SK-MEL-5 (cell line): ENCODE measurements around the gene ATP5PO. TPM values are rescaled to one million over a fixed set of nuclear protein-coding genes. Genes with fewer than 3 reads are reported as not detected.
A peak's percentile ranks its signal among the peaks of the same experiment; 100 is the strongest.

Source experiments
- DNase-seq: peaks from one replicate; pipeline ENCODE4 v3.0.0-alpha.2; 2016; ENCODE audit warnings: low read depth, low spot score
- in situ Hi-C: cut with HindIII; loops from 2 replicates; pipeline ENCODE4 v1.10.0; 2016; ENCODE audit warnings: low sequenced_read_pairs, high pct_unique_total_duplicates, low pct_unique_long_range_greater_than_20kb
- total RNA-seq: library from RNA; depleted of rRNA; stranded (reverse); fragments of >200 nt; shearing (Covaris generic); gene quantifications from 2 replicates; pipeline ENCODE4 v1.2.3, GENCODE V29; 2014

Gene ATP5PO
- total RNA-seq, 1 experiment from 2014 or later: 248 TPM

GRCh38 chr21:33916200-33916567 lies 580 bp upstream of the ATP5PO start:
- in situ Hi-C loops: no loop called here

GRCh38 chr21:33914188-33914587 lies 1.4 kb downstream of the ATP5PO start:
- no peak for DNase-seq
- in situ Hi-C loops: no loop called here

More at GRCh38 chr21:33916200-33916567, 580 bp upstream of the ATP5PO start:
- no peak for DNase-seq

DNA sequence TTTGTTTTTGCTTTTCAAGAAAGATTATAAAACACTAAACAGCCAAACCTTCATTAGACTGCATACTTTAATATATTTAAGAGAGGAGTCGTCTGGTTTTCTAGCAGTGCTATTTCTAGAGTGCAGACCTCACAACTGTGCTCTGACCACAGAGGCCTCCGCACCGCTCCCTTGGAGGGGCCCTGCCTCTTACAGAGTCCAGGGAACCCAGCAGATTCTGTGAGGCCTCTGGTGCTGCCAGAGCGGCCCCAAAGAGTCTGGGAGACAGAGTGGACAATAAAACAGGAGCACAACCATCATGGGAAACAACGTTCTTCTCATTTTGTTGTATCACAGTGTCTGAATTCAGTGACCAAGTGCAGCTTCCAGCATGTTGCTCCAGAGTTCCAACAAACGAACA lies 5.8 kb downstream of the ATP5PO start:
- in situ Hi-C loops: no loop called here

DNA sequence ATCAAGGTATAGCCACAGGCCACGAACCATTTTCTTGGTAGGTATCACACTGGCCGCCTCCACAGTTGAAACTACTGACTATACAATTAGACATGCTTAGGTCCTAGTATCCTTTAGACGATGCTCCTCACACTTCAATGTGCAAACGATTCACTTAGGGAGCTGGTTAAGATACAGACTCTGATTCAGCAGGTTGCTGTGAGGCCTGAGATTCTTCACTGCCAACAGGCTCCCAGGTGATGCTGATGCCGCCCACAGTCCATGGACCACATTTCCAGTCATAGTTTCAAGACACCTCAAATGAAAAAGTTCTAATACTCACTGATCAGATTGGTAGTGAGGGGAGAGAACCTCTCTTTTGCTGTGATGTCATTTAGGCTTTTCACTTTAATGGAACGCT lies 6.8 kb downstream of the ATP5PO start:
- in situ Hi-C loops: no loop called here
- no peak for DNase-seq

More for the DNA sequence above, 5.8 kb downstream of the ATP5PO start:
- DNase-seq: no peak

GRCh38 chr21:33904041-33904440 lies 11.6 kb downstream of the ATP5PO start:
- in situ Hi-C loops: no loop called here
- DNase-seq: no peak

DNA sequence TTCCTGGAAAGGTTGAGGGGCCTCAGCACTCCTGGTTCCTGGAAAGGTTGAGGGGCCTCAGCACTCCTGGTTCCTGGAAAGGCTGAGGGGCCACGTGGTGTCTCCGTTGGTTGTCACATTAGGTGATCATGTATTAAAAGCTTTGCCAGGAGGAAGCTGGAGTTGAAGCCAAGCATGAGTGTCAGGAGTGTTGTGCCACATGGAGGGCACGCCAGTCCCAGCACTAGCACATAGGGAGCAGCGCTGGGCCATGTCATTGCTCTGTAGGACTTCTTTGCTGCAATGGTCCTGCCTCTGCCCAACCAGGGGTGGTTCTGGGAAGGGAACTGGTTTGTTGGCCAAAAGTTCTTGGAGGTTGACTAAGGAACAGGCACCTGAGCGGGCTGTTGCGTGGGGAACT lies 13.3 kb downstream of the ATP5PO start:
- DNase-seq: no peak
- in situ Hi-C loops: no loop called here

GRCh38 chr21:33901412-33902288 lies 14.0 kb downstream of the ATP5PO start:
- DNase-seq: peak; percentile 82
- in situ Hi-C loops: no loop called here

- DNase-seq: no peak
- in situ Hi-C loops: no loop called here
Observed at GRCh38 chr21:33899199-33899598, 16.4 kb downstream of the ATP5PO start.

DNA sequence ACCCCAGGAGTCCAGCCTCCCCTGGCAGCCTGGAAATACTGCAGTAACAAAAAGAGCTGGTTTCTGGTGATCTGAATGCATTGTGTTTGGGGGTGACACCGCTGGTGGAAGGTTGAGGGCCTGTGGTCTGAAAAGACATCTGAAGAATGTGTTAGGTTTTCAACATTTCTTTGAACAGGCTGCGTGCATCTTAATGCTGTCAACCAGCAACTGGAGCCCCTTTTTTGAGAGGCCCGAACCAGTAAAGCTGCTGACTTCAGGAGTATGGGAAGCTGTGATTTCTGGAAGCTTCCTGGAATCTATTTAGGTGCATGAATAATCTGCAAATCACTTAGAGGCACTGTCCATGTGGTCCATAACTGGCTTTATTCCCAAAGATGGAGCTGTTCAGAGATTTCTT lies 17.0 kb downstream of the ATP5PO start:
- in situ Hi-C loops: no loop called here
- DNase-seq: no peak

DNA sequence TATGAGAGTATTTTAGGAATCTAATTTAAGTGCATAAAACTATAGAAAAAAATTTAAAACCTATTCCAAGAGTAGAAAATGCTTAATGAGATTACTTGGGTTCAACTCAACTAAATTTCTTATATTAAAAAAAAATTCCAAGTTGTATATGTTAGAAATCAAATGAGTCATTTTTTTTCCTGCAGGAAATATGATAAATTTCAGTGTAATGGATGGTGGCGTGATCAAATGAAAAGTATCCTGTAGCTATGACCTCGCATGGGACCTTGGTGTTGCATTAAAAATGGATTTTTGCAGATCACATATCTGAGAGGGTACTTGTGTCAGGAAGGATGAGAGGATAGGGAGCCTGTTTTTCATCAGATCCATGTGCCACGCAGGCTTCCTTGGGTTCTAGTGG lies 17.9 kb downstream of the ATP5PO start:
- DNase-seq: no peak
- in situ Hi-C loops: no loop called here

- in situ Hi-C loops: no loop called here
Observed at GRCh38 chr21:33897098-33897497, 18.5 kb downstream of the ATP5PO start.

GRCh38 chr21:33896691-33897090 lies 18.9 kb downstream of the ATP5PO start:
- DNase-seq: no peak
- in situ Hi-C loops: no loop called here

More at GRCh38 chr21:33897098-33897497, 18.5 kb downstream of the ATP5PO start:
- no peak for DNase-seq

DNA sequence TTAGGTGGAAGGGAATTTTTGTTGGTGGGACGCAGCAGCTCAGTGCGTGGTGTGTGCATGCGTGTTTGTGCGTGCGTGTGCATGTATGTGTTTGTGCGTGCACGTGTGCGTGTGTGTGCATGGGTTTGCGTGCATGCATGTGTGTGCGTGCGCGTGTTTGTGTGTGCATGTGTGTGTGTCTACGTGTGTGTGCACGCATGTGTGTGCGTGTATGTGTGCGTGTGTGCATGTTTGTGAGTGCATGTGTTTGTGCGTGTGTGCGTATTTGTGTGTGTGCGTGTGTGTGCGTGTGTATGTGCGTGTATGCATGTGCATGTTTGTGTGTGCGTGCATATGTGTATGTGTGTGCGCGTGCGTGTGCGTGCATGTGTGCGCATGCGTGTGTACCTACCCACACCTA lies 20.2 kb downstream of the ATP5PO start:
- no peak for DNase-seq
- in situ Hi-C loops: no loop called here

GRCh38 chr21:33894736-33895288 lies 20.8 kb downstream of the ATP5PO start:
- in situ Hi-C loops: no loop called here
- DNase-seq: peak; percentile 87

DNA sequence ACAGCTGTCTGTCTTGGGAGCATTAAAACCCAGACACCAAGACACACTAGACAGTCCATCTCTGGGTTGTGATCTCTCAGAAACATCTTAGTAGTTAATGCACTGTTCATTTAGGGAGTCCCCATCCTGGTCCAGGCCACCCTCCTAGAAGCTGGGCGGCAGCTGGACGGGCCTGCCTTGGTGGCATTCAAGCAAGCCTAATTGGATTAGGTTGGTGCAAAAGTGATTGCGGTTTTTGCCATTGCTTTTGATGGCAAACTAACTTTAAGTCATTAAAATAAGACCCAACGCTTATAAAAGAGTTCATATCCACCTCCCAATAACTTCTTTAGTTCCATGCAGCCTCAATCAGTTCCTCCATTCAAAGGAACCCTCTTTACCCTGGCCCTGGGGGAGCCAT lies 21.7 kb downstream of the ATP5PO start:
- no peak for DNase-seq
- in situ Hi-C loops: no loop called here

DNA sequence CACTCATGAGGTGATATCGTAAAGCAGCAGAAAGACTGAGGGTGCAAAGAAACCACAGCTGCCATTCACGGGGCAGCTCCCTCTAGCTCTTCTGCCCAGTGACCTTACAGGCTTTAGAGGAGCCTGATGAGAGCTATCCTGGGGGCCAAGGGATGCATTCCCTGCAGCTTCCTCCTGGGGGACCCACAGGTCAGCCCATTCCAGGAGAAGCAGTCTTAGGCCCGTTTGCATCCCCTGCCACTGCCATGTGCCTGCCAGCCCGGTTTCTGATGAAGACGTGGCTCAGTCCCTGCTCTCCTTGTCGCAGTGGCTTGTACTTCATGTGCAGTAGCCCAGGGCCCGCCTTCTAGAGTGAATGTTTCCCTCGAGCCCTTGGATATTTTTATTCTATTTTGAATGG lies 22.8 kb downstream of the ATP5PO start:
- no peak for DNase-seq
- in situ Hi-C loops: no loop called here

GRCh38 chr21:33890187-33890586 lies 25.4 kb downstream of the ATP5PO start:
- DNase-seq: no peak
- in situ Hi-C loops: no loop called here

GRCh38 chr21:33886321-33886720 lies 29.3 kb downstream of the ATP5PO start:
- in situ Hi-C loops: no loop called here
- DNase-seq: no peak

DNA sequence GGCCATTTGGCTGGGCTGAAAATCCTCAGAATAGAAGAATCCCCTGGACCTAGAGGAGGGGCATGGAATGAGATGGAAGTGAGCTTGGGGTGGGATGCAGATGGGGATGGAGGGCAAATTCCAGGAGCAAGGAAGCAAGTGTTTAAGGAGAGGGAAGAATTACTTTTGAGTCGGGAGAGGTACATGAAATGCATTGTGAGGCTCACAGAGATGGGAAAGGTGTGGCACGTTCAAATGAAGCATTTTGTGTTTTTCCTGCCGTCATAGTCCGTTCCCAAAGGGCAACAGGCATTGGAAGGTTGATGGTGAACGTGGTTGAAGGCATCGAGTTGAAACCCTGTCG lies 30.5 kb downstream of the ATP5PO start:
- in situ Hi-C loops: no loop called here
- no peak for DNase-seq
